Hematopoietic multipotent progenitor cell treated with erythropoietin and hydrocortisone succinate and interleukin-3 and kit ligand, for 6 days (in vitro differentiated cells): ENCODE results near the gene PRMT3.
"Not testable (repeated sequence)": the region's sequence is repeated elsewhere in the genome, so short reads cannot be mapped to it uniquely, and the experiment has no call there.

ENCODE experiments used
- DNase-seq: peaks from one replicate; pipeline ENCODE4 v3.0.0-alpha.2; 2015

PRMT3 gene

GRCh38 chr11:20374741-20375300 is 12.7 kb upstream of the PRMT3 start:
- DNase-seq: no peak

- no peak for DNase-seq
Observed at GRCh38 chr11:20376162-20376730, 11.3 kb upstream of the PRMT3 start.

- not testable (repeated sequence) for DNase-seq
Observed at GRCh38 chr11:20385996-20386395, 1.5 kb upstream of the PRMT3 start.

GRCh38 chr11:20388096-20389055 is 860 bp downstream of the PRMT3 start:
- peak; percentile 44 for DNase-seq

GRCh38 chr11:20397281-20397680 is 9.8 kb downstream of the PRMT3 start:
- DNase-seq: peak; percentile 85

GRCh38 chr11:20399498-20399897 is 12.0 kb downstream of the PRMT3 start:
- DNase-seq: no peak

GRCh38 chr11:20403059-20403458 is 15.5 kb downstream of the PRMT3 start:
- no peak for DNase-seq

- DNase-seq: no peak
Observed at GRCh38 chr11:20406484-20406883, 19.0 kb downstream of the PRMT3 start.

- DNase-seq: no peak
Observed at GRCh38 chr11:20407344-20407743, 19.8 kb downstream of the PRMT3 start.

- no peak for DNase-seq
Observed at GRCh38 chr11:20415432-20415831, 27.9 kb downstream of the PRMT3 start.

GRCh38 chr11:20417771-20418170 is 30.3 kb downstream of the PRMT3 start:
- no peak for DNase-seq

GRCh38 chr11:20421946-20422345 is 34.4 kb downstream of the PRMT3 start:
- no peak for DNase-seq

GRCh38 chr11:20429216-20429615 is 41.7 kb downstream of the PRMT3 start:
- no peak for DNase-seq

GRCh38 chr11:20438637-20439036 is 51.1 kb downstream of the PRMT3 start:
- no peak for DNase-seq

- DNase-seq: peak; percentile 70
Observed at GRCh38 chr11:20443596-20443995, 56.1 kb downstream of the PRMT3 start.

GRCh38 chr11:20444535-20444934 is 57.0 kb downstream of the PRMT3 start:
- no peak for DNase-seq

GRCh38 chr11:20448834-20449233 is 61.3 kb downstream of the PRMT3 start:
- no peak for DNase-seq

- DNase-seq: no peak
Observed at GRCh38 chr11:20450829-20451228, 63.3 kb downstream of the PRMT3 start.

GRCh38 chr11:20451568-20451967 is 64.1 kb downstream of the PRMT3 start:
- no peak for DNase-seq

GRCh38 chr11:20452585-20452984 is 65.1 kb downstream of the PRMT3 start:
- DNase-seq: no peak

- no peak for DNase-seq
Observed at GRCh38 chr11:20453657-20454316, 66.3 kb downstream of the PRMT3 start.

GRCh38 chr11:20457001-20457799 is 69.7 kb downstream of the PRMT3 start:
- DNase-seq: no peak
